Posterior cingulate gyrus (tissue), 11 donors: ENCODE results near the gene AGMAT.
A peak's percentile ranks its signal among the peaks of the same experiment; 100 is the strongest.
"Not testable (repeated sequence)": the region's sequence is repeated elsewhere in the genome, so short reads cannot be mapped to it uniquely, and the experiment has no call there.

Experiments used
- DNase-seq, 10 donors: peaks; one replicate each; pipeline versions ENCODE4 v3.0.0 to v3.0.0-alpha.2; 2020 to 2021; ENCODE audit warnings: mixed read lengths in 3 of 10
- intact Hi-C: fragments of 100-400 bp; cut with DNase I; formaldehyde crosslinking; loops from one replicate; pipeline ENCODE4 v1.15.1; 2023

Gene AGMAT

GRCh38 chr1:15616373-15617172 is 31.7 kb upstream of the AGMAT start:
- intact Hi-C loops: loop anchor here (1.0 to 10.0 kb wide), 3 partner anchors 13 to 90 kb away; partner anchors contain the start of genes DNAJC16 and PLEKHM2

GRCh38 chr1:15610167-15610566 is 25.3 kb upstream of the AGMAT start:
- no peak for DNase-seq
- intact Hi-C loops: loop anchor here (10.0 kb wide), 1 partner anchor 75 kb away; the partner anchor contains the start of gene PLEKHM2

More at GRCh38 chr1:15616373-15617172, 31.7 kb upstream of the AGMAT start:
- DNase-seq: no peak

DNA sequence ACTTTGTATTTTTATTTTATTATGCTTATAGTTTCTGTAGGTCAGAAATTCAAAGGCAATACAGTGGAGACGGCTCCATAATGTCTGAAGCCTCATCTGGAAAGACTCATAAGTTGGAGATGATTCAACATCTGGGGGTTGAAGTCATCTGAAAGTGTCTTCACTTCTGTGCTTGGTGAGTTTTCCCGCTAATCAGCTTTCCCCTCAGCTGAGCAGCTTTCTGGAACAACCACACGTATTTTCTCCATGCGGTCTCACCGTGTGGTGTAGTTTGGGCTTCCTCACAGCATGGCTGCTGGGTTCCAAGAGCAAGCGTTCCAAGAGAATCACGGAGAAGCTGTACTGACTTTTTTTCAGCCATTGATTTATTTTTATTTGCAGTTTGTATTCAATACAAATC is 24.8 kb upstream of the AGMAT start:
- intact Hi-C loops: loop anchor here (10.0 kb wide), 1 partner anchor 75 kb away; the partner anchor contains the start of gene PLEKHM2
- DNase-seq: no peak

DNA sequence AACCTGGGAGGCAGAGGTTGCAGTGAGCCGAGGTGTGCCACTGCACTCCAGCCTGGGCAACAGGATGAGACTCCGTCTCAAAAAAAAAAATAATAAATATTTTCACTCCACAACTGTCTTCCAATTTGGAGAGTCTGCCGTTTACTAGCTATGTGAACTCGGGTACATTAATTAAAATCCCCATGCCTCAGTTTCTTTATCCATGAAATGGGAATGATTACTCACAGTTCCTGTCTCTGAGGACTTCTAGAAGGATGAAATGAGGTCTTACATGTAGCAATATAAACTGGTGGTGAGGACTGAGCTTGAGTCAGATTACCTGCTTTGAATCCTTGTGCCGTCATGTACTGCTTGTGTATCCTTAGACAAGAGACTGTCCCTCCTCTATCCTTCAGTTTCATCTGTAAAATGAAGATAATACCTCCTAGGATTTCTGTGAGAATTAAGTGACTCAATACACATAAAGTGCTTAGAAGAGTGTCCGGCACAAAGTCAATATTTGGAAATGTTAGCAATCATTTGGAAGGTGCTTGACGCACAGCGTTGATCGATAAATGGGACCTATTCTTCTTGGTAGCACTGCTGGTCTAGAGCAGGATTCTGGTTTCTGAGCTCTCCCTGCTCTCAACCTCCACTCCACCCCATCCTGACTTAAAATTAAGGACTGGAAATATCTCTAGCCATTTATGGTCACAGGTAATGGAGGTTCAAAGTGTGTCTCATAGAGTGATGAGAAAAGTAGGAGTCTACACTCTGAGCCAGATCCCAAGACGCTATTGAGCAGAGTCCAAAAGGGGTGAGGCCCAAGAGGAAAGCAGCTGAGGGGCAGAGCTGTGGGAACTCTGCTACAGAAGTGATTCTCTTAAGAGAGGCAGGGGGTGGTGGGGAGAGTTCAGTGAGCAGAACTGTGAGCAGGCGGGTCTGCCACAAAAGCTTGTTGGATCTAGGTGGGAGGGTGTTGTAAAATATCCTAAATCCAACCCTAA is 20.8 kb upstream of the AGMAT start:
- DNase-seq: no peak
- intact Hi-C loops: no loop called here

DNA sequence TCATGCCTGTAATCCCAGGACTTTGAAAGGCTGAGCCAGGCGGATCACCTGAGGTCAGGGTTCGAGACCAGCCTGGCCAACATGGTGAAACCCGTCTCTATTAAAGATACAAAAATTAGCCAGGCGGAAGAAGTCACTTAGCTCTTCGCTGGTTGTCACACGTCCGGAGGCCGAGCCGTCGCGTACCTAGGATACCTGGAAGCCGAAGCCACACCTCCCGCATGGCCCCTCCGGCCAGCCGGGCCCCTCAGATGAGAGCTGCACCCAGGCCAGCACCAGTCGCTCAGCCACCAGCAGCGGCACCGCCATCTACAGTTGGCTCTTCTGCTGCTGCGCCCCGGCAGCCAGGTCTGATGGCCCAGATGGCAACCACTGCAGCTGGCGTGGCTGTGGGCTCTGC is 19.5 kb upstream of the AGMAT start:
- DNase-seq: not testable (repeated sequence)
- intact Hi-C loops: loop anchor here (5.0 kb wide), 1 partner anchor 77 kb away; the partner anchor contains the start of gene DNAJC16

- not testable (repeated sequence) for DNase-seq
- intact Hi-C loops: loop anchor here (1.0 to 5.0 kb wide), 2 partner anchors 13 to 77 kb away; partner anchors contain the start of genes DDI2 and DNAJC16
These were observed 19.1 kb upstream of the AGMAT start for GRCh38 chr1:15603966-15604282.

- intact Hi-C loops: loop anchor here (1.0 to 5.0 kb wide), 2 partner anchors 14 to 76 kb away; partner anchors contain the start of genes DDI2 and DNAJC16
- DNase-seq: peak; percentile 95 to 100 (median 97)
These were observed 18.5 kb upstream of the AGMAT start for GRCh38 chr1:15603050-15603965.

DNA sequence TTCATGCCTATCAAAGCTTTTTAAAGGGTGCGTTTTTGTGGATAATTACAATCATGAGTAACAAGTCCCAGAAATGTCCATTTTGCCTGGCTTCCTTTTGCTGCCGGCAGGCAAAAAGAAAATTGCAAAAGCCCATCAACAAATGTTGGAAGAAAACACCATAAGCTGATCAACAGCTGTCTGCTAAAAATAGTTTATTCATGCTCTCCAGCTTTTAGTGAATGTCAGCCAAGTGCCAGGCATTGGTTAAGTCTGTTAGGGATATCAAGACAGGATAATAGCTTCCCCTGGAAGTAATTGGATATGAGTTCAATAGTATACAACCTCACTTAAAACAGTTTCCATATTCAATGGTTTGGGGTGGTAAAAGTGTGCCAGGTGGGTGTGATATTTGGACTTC is 13.6 kb upstream of the AGMAT start:
- DNase-seq: no peak
- intact Hi-C loops: no loop called here

DNA sequence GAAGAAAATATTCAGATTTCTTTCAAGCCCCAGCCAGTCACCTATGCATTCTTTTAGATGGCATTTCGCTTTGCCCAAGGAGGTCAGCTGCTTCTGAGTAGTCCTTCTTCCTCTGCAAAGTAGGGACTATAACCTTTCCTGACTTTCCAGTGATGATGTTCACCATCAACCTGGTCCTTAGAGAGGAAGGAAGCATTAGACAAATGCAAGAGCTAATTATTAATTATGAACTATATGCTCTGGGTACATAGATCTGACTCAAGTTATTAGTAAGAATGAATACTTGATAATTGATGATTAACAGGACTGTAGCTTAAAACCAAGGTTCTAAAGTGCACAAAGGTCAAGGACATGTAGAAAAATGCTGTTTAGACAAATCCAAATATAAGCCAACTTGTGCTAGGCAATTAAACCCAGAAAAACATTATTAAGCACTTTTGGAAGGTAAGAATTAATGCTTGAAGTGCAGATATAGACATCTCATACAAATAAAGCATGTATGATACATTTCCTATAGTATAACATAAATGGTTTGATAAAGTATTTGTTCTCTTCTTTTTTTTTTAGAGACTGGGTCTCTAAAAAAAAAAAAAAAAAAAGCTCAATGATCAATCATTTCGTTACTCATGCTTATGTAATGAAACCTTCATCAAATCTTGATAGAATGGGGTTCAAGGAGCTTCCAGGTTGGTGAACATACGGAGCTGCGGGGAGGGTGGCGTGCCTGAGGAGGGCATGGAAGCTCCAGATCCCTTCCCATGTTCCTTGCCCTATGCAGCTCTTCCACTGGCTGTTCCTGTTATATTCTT is 11.2 kb upstream of the AGMAT start:
- DNase-seq: no peak
- intact Hi-C loops: no loop called here

DNA sequence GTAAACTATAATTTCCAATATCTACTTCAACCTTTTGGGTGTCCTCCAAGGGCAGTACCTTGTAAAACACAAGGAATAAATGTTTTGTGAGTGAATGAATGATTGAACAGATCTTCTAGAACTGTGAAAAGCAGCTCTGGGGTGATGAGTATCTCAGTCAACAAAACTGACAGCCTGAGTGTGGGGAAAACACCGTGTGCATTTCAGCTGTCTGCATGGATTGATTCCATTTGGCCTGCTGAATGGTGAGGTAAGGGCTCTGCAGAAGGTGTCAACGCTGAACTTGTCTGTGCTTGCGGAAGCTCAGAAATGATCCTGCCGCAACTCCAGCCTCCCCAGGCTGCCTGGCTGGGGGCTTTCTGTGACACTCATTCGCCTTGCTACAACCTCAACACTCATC is 7.4 kb upstream of the AGMAT start:
- intact Hi-C loops: no loop called here
- no peak for DNase-seq

- DNase-seq: peak in 2 of 10 donors; percentile 67 to 75
- intact Hi-C loops: no loop called here
These were observed 1.7 kb downstream of the AGMAT start for GRCh38 chr1:15583016-15583706.

- intact Hi-C loops: no loop called here
- DNase-seq: no peak
These were observed 5.2 kb downstream of the AGMAT start for GRCh38 chr1:15579683-15580047.

DNA sequence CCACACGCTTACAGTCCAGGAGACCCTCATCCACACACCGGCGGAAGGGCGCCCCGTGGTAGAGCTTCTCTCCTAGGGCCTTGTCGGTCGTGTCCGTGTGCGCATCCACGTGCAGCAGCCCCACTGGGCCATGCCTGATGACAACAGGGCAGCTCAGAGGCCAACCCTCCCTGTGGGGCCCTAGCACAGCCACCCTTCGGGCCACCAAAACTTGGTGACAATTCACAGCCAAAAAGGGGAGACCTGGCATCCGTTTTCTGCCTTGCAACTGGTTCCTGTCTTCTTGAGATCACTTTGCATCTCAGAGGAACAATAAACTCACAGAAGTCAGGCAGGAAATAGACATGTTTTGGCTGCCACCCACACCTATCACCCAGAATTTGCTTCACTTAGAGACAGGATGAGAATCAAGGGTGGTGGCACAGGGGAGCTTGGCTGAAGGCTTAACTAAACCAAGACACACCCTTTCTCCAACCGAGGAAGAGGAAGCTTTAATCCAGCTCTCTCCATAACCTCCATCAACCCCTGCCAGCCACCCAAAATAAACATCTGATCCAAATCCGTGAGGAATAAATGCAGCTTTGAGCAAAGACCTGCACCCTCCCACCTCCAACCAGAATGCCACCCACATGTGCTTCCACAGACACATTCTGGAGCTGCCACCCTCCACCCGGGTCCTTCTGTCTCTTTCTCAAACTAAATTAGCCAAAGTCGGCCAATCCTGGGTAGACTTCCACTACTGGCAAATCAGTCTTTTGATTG is 5.7 kb downstream of the AGMAT start:
- peak in 6 of 10 donors; percentile 17 to 85 (median 66) for DNase-seq

DNA sequence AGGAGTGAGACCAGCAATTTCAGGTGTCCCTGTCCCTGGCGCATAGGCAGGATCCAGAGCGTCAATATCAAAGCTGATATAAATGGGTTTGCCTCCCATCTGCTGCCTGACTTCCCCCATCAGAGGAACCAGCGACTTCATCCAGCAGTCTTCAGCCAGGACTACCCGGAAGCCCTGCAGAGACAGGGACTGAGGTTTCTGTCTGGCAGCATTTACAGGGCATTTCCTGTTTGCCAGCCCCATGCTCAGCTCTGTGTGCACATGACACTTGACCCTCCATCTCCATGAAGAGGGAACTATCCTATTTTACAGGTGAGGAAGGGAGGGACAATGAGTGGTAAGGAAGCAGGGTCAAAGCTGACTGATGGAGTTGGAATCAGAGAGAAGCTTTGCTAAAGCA is 7.2 kb downstream of the AGMAT start:
- intact Hi-C loops: no loop called here
- DNase-seq: peak in 2 of 10 donors; percentile 31 to 62

More for the DNA sequence above, 5.7 kb downstream of the AGMAT start:
- intact Hi-C loops: no loop called here

DNA sequence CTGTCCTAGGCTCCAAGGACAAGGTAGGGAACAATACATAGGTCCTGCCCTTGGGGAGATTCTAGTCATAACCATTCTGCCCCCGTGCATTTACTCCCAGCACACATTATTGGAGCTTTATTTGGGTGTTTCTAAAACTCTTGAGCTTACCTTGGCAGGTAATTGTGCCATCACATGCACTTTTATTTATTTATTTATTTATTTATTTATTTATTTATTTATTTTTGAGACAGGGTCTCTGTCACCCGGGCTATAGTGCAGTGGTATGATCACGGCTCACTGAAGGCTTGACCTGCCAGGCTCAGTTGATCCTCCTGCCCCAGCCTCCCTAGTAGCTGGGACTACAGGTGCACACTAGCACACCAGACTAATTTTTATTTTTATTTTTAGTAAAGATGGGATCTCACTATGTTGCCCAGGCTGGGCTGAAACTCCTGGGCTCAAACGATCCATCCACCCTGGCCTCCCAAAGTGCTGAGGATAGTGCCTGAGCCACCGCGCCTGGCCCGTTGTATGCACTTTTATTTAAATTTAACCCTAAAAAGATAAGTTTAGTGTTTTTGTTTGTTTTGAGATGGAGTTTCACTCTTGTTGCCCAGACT is 9.2 kb downstream of the AGMAT start:
- intact Hi-C loops: no loop called here
- DNase-seq: peak in 2 of 10 donors; percentile 11 to 52

GRCh38 chr1:15574741-15575140 is 10.1 kb downstream of the AGMAT start:
- peak in 4 of 10 donors; percentile 33 to 86 (median 52) for DNase-seq
- intact Hi-C loops: no loop called here

GRCh38 chr1:15573477-15573876 is 11.4 kb downstream of the AGMAT start:
- DNase-seq: peak in 2 of 10 donors; percentile 43 to 53
- intact Hi-C loops: no loop called here
